ENCODE measurements around the gene GDI2. TPM values are rescaled to one million over a fixed set of nuclear protein-coding genes. Genes with fewer than 3 reads are reported as not detected.
"Not testable (repeated sequence)": the region's sequence is repeated elsewhere in the genome, so short reads cannot be mapped to it uniquely, and the experiment has no call there.

GDI2 gene
- total RNA-seq, 2 experiments from 2014 or later = 305 to 312 TPM

DNA sequence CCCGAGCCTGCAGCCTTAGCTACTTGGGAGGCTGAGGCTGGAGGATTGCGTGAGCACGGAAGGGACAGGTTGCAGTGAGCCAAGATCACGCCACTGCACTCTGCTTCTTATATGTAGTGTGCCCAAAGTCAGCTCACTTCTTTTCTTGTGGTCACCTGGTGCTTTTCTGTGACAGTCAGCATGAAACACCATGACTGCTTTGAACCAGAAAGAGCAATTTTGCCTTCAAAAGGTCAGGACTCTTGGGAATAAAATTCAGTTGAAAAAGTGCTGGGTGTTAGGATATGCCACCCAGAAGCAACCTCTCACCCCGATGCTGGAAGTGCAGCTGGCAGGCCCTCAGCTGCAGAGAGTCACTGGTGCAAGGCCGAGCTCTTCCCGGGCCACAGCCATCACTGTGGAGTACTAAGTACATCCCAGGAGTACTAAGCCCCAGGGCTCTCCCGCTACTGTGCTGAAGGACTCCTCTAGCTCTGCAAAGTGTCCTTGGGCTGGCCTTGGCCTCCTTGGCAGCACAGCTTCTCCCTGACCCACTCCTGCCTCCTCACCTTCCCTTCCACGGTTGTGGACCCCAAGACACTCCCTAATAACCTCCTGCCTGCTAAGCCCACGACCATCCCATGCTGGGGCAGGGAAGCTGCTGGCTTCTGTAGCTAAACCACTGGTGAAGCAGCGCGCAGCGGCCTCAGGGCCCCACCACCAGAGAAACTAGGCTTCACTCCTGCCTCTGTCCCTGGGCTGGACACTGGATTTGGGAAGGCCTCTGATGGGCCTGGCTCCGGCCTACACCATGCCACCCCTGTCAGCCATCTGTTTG lies 17.6 kb upstream of the GDI2 start:
- ChIA-PET POLR2A (no interaction called here), CTCF (no interaction called here)

DNA sequence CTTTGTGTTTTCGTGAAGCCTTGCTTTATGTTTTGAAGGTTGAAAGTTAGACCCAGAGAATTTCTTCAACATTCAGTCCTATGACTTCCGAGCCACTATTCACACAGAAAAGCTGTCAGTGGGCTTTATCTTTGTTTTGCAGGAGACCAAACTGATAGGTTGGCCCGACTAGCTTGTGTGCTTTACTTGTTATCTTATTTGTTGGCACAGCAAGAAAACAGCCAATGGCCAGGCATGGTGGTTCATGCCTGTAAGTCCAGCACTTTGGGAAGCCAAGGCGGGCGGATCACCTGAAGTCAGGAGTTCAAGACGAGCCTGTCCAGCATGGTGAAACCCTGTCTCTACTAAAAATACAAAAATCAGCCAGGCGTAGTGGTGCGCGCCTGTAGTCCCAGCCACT lies 16.0 kb upstream of the GDI2 start:
- ChIA-PET POLR2A (no interaction called here), CTCF (no interaction called here)

DNA sequence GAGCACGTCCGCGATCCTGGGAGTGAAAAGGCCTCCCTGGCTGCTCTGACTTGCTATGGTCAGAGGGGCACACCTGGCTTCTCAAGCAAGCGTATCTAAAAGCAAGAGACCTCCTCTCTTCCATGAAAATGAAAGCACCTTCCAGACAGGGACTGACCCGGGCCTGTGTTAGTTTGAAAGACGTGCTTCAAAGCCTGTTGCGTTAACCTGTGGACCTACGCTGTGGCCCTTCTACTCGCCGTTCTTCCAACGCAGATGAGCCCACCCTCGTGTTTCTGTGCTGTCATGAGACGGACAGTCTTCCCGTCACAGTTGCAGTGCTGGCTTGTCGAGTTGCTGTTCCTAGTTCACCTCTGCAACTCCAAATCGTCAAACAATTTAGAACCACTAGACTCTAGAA lies 15.5 kb upstream of the GDI2 start:
- ChIA-PET POLR2A (no interaction called here), CTCF (no interaction called here)

DNA sequence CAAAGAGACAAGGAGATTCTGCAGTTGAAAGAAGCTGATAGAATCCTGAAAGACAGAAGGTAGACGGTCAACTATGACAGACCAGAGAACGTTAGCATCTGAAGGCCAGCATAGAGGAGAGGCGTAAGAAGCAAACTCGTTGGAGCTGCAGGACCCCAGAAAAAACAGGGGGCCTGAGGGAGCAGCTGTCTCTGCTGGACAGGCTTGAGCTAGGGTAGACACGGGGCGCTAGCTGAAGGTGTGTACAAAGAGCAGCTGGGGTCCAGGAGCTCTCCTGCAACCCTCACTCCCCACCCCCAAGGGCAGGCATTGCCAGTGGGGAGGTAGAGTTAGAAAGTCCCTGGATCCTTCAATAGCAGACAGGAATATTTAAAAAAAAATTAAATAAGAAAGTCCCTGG lies 14.6 kb upstream of the GDI2 start:
- CTCF ChIA-PET = interaction anchor here (0.7 kb wide), 1 partner anchor 11 kb away, joined by 3 read pairs; no protein-coding TSS in a partner anchor
- POLR2A ChIA-PET = interaction anchor here (1.3 kb wide), 1 partner anchor 14 kb away, joined by 4 read pairs; the partner anchor contains the start of gene GDI2

DNA sequence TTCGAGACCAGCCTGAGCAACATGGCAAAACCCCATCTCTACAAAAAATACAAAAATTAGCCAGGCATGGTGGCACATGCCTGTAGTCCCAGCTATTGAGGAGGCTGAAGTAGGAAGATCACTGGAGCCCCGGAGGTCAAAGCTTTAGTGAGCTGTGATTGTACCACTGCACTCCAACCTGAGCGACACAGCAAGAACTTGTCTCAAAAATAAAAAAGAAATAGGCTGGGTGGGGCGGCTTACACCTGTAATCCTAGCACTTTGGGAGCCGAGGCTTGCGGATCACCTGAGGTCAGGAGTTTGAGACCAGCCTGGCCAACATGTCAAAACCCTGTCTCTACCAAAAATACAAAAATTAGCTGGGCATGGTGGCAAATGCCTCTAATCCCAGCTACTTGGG lies 13.3 kb upstream of the GDI2 start:
- CTCF ChIA-PET = interaction anchor here (0.8 kb wide), 1 partner anchor 26 kb away, joined by 3 read pairs; no protein-coding TSS in a partner anchor
- POLR2A ChIA-PET = not testable (repeated sequence)

DNA sequence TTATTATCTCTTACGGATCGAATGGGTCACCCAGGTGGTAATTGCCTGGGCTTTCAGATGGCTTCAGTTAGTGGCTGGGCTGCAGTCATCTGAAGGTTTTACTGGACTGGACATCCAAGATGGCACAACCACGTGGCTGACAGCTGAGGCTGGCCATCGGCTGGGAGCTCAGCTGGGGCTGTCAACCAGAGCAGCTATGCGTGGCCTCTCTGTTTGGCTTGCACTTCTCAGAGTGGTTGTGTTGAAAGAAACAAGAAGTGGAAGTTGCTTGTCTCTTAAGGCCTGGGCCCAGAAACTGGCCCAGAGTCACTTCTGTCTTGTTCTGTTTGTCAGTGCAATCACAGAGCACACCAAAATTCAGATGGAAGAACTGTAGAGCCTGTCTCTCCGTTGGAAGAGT lies 5.7 kb upstream of the GDI2 start:
- POLR2A ChIA-PET = interaction anchor here (0.9 kb wide), 1 partner anchor 44 kb away, joined by 3 read pairs; no protein-coding TSS in a partner anchor
- CTCF ChIA-PET = interaction anchor here (1.0 to 1.3 kb wide), 2 partner anchors 153 to 227 kb away, joined by 3 read pairs; no protein-coding TSS in a partner anchor

DNA sequence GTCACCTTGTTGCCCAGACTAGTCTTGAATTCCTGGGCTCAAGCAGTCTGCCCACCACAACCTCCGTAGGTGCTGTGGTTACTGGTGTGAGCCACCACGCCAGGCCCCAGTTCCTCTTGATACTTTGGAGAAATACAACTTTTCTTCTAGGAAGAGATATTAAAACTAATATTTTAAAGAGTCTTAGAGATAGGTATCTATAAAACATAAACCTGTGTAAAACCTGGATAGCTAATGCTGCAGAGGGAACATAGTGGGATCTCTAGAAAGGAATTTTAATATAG lies 4.8 kb upstream of the GDI2 start:
- ChIA-PET CTCF (interaction anchor here (1.0 to 1.3 kb wide), 2 partner anchors 94 to 154 kb away, joined by 3 read pairs; no protein-coding TSS in a partner anchor), POLR2A (interaction anchor here (0.9 kb wide), 1 partner anchor 45 kb away, joined by 3 read pairs; no protein-coding TSS in a partner anchor)

DNA sequence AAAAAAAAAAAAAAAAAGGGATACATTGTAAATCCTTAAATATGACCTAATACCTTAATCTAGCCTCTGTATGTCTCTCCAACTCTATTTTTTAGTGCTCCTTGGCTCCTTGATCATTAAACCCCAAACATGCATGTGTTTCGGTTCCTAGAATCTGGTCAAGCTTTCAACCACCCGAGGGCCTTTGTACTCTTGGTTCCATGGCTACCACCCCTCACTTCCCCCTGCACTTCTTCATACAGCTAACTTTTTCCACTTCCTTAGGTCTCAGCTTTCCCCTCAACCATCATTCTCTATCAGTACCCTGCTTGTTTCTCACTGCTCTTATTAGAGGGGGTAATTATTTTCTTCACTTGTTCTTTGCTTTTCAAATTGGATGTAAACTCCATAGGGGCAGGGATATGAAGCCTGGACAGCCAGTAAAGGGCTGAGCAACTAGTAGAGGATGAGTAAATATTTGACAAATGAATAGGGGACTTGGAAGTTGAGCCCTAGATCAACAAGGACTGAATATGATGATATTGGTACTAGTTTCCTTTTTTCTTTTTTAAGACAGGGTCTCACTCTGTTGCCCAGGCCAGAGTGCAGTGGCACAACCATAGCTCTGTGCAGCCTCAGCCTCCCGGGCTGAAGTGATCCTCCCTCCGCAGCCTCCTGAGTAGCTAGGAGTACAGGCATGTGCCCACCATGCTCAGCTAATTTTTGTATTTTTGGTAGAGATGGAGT lies 4.3 kb upstream of the GDI2 start:
- CTCF ChIA-PET = interaction anchor here (1.0 kb wide), 2 partner anchors 11 to 94 kb away, joined by 3 read pairs; no protein-coding TSS in a partner anchor
- POLR2A ChIA-PET = interaction anchor here (0.6 kb wide), 1 partner anchor 62 kb away, joined by 7 read pairs; no protein-coding TSS in a partner anchor

DNA sequence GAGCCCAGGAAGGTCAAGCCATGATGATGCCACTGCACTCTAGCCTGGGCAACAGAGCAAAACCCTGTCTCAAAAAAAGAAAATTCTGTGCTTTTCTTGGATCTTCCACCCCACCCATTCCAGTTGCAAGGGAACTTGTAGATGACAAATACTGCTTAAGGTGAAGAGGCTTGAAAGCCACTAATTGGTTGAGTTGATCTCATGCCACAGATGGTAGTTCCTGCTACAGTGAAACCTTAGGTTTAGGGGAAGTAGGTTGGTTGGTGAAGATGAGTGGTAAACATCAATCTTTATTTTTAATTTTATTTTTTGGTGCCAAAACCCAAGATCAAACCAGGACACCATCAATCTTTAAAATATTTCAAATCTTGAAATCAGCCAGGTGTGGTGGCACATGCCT lies 2.9 kb upstream of the GDI2 start:
- ChIA-PET POLR2A (no interaction called here), CTCF (no interaction called here)

DNA sequence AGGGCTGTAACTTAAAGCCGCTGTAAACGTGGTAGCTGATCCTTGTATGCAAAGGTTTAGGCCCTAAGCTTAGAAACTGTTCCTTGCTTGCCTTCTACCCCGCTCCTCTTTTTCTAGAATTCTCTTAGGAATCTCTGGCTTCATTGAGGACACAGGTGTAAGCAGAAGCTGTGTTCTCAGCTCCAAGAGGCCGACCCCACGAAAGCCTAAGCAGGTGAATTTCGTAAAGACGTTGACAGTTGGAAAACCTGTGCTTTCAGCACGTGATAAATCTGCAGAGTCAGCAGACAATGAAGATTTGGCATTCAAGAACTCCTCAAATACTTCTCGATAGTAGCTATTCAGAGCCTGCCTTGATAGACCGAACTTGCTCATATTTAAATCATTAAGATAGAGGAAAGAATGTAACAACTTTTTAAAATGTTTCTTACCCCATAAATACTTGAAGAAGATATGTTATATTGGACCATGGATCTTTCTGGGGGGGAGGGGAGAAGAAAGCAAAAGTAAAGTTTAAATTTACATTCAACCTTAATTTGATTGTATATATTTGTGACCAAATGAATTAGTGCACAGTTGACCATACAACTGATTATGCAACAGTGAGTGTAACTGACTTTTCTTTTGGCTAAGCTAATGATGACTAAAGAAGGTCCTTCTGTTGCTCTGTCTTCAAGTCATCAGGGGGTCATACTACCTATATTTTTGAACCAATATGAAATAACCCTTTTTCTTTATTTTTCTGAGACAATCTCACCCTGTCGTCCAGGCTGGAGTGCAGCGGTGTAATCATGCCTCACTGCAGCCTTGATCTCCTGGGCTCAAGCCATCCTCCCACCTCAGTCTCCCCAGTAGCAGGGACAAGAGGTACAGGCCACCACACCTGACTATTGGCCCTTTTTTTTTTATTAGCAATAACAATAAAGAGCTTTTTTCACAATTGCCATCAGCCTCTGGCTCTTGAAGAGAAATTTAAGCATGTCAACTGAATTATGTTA lies 1.2 kb upstream of the GDI2 start:
- POLR2A ChIA-PET = interaction anchor here (0.6 to 2.1 kb wide), 9 partner anchors 8 to 161 kb away, joined by 3 to 9 read pairs (median 3); partner anchors contain the start of genes ANKRD16, FBH1 and TASOR2
- CTCF ChIA-PET = interaction anchor here (0.8 to 1.7 kb wide), 6 partner anchors 28 to 990 kb away, joined by 3 to 4 read pairs (median 3); no protein-coding TSS in a partner anchor

DNA sequence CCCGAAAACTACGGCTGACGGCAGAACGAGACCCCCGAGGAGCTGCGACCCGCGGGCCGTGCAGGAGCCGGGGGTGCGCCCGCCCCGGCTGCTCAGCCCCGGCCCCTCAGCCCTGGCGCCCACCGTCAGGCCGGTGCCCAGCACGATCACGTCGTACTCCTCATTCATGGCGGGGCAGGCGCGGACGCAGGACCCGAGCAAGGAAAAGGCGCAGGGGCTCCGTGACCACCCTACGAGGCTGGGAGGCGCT lies 218 bp downstream of the GDI2 start:
- CTCF ChIA-PET = interaction anchor here (0.5 to 1.7 kb wide), 4 partner anchors 30 to 163 kb away, joined by 3 to 4 read pairs (median 3); no protein-coding TSS in a partner anchor

DNA sequence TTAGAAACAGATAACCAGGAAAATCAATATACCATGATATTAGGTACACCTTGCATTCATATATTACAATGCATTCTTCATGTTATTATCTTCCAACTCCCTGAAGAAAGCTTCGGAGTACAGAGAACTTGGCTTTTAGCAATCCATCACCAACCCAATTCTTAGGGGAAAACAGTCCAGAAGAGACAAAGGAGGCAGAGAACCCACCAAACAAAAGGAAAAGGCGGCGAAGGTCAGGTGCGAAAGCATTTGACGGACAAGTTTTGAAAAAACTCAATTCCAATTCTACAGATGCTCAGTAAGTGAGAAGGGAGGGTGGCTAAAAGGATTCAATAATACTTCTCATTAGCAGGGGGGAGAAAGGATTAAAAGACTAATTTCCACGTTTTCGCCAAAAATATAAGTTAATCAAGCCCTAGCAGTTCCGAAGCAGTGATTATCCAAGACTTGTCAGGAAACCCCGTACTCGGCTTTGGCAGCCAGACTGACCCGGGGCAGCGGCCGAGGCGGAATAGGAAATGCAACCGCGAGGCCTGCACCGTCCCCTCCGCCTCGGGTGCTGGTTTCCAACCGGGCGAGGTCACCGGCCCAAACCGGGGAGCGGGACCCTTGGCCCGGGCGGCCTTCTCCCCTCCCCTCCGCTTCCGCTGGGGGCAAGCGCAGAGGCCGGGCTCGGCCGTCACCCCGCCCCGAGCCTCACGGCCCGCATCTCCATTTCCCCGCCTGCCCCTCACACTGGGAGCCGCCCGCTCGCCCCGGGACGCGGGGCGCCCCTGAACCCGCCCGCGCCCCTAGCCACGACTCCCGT lies 747 bp downstream of the GDI2 start:
- ChIA-PET CTCF (interaction anchor here (0.6 to 1.7 kb wide), 2 partner anchors 30 to 57 kb away, joined by 4 read pairs; no protein-coding TSS in a partner anchor), POLR2A (interaction anchor here (0.8 to 2.1 kb wide), 5 partner anchors 9 to 249 kb away, joined by 3 to 9 read pairs (median 4); partner anchors contain the start of genes ANKRD16 and FBH1)

More for the DNA sequence above, 218 bp downstream of the GDI2 start:
- POLR2A ChIA-PET = interaction anchor here (0.8 to 2.1 kb wide), 6 partner anchors 9 to 248 kb away, joined by 3 to 9 read pairs (median 4); partner anchors contain the start of genes ANKRD16 and FBH1

DNA sequence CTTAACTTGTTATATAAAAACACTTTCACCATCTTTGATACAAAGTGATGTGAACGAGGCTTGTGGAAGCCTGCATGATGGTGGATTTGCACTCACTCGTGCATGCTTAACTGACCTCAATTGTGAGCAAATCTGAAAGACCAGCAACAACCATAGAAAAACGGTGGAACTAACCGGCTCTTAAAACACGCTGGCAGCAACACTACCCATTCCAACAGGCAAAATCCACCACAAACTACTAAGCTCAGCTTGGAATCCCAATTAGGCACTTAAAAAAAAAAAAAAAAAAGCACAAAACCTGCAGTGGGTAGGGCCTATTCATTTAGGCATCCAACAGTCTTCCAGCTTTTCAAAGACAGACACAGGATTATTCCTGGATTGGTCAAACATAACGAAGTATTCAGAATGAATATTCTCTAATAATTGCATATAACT lies 1.8 kb downstream of the GDI2 start:
- POLR2A ChIA-PET = interaction anchor here (0.7 to 1.1 kb wide), 2 partner anchors 79 to 116 kb away, joined by 4 to 6 read pairs; partner anchors contain the start of genes ANKRD16 and FBH1
- CTCF ChIA-PET = interaction anchor here (1.0 to 1.2 kb wide), 2 partner anchors 62 to 116 kb away, joined by 4 read pairs; no protein-coding TSS in a partner anchor

DNA sequence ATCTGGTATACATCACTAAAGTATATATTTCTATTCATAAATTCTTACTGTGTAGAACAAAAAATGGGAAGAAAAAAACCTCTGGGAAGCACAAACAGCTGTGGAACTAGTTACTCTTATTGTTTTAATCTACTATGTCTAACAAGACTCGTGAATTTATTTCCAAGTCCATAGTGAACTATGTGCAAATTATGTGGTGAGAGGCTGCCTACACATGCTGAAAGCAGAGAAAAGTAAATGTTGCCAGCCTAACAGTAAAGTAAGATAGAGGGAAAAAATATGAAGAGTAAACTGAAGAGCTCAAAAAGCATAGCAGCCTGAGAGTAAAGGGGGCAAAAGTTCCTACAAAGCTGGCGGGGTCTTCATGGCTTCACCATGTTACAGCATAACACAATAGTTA lies 3.0 kb downstream of the GDI2 start:
- ChIA-PET CTCF (interaction anchor here (1.2 kb wide), 1 partner anchor 63 kb away, joined by 4 read pairs; no protein-coding TSS in a partner anchor), POLR2A (no interaction called here)

DNA sequence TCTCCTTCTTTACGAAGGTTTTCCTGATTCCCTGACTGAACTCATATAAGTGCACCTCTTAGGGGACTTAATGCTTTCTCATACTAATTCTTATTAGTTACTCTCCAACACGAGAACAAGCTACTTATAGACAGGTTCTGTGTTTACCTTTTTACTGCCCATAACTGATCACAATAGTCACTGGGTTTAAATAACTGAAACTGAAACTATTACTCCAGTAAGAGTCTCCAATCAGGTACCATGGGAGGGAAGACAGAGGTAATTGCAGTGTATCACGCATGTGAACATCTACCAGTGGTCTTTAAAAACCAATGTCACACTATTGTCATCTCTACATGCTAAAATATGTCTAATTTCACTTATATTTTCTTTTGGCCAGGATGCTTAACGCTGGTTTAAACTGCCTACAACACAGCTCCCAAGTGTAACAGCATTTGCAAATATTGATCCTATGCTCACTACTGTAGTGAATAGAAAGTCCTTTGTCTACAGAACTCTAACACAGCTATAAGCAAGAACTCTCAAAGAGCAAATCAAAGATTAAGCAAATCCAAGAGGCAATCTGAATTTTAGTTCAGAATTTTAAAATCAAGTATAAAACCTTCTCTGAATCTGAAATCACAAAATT lies 3.6 kb downstream of the GDI2 start:
- CTCF ChIA-PET = interaction anchor here (0.5 kb wide), 1 partner anchor 14 kb away, joined by 3 read pairs; no protein-coding TSS in a partner anchor
- POLR2A ChIA-PET = no interaction called here

DNA sequence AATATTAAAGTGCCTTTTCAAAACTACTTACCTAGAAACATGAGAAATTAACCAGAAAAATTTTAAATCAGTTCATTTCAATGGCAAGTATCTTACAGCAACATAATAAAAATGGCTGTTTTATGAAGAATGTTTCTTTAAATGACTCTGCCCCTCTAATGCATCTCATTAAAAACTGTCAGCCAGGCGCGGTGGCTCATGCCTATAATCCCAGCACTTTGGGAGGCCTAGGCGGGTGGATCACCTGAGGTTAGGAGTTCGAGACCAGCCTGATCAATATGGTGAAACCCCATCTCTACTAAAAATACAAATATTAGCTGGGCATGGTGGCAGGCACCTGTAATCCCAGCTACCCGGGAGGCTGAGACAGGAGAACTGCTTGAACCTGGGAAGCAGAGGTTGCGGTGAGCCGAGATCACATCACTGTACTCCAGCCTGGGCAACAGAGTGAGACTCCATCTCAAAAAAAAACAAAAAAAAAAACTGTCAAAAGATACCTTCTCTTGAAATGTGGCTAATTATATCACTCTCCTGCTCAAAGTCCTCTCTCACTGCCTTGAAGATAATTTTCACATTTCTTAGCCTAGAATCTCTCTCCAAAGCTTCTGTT lies 4.3 kb downstream of the GDI2 start:
- POLR2A ChIA-PET, CTCF ChIA-PET: not testable (repeated sequence)

DNA sequence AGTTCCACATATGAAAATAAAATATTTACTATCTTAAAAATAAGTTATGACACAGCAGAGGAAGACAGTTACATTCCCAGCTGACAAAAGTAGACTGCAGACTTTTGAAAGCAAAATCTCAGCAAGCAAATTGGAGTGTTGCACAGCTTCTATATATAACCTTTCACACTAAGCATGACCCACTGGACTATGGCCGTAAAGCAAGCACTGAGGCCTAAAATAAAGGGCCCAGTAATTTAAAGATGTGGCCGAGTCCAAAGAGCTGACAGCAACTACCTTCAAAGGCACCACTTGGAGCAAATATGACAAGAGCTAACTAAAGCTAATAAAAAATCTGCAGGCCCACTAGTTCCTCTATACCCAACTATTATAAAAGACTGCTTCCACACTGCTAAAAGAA lies 6.5 kb downstream of the GDI2 start:
- ChIA-PET POLR2A (interaction anchor here (0.9 kb wide), 1 partner anchor 8 kb away, joined by 9 read pairs; no protein-coding TSS in a partner anchor), CTCF (interaction anchor here (0.6 to 1.6 kb wide), 2 partner anchors 63 to 66 kb away, joined by 3 to 5 read pairs; no protein-coding TSS in a partner anchor)
